AG09319 (cell line): ENCODE measurements around the gene TTI1.
"Not testable (repeated sequence)": the region's sequence is repeated elsewhere in the genome, so short reads cannot be mapped to it uniquely, and the experiment has no call there.

ENCODE experiments used
- DNase-seq: peaks from one replicate; pipeline ENCODE4 v3.0.0-alpha.2; 2010; ENCODE audit warnings: low read depth; ENCODE audit errors: extremely low read depth
- CTCF ChIP-seq: IDR thresholded peaks from 2 replicates; pipeline ENCODE4 v1.5.1; 2011; ENCODE audit warnings: low read depth, mild to moderate bottlenecking, inconsistent platforms, low read length, moderate library complexity

TTI1 gene

DNA sequence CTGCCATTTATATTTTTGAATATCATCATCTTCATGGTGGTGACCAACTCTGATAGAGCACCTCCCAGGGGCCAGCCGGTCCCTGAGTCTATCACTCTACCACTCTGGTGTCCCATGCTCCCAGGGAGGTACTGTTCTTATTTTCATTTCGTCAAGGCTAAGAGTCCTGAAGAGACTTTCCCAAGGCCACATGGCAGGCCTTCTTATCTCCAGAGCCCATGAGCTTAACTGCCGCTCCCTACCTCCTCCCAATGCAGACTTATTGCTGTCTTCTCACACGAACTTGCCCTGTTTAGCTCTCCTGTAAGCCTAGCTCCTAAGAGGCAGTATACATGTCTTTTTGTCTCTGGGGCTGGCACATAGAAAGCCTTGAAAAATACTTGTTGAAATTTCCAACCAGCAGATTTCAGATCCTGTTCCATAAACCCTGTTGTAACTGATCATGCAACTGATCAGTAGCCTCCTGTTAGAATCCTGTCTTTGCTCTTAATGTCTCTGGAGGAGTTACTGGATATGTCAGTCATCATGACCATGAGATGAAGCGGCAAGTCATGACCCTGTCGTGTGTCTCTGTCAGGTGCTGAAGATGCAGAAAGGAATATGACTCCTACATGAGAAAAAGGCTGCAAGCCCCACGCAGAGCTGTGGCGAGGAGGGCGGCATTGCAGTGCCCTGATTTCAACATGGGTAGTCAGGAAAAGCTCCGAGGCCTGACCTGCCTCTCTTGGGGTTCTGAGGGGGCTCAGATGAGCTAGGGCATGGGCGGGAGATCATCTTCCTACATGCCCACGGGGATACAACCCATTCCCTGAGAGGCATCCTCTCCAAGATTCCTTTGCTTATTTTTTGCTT is 60.0 kb downstream of the TTI1 start:
- no peak for TF ChIP-seq CTCF

DNA sequence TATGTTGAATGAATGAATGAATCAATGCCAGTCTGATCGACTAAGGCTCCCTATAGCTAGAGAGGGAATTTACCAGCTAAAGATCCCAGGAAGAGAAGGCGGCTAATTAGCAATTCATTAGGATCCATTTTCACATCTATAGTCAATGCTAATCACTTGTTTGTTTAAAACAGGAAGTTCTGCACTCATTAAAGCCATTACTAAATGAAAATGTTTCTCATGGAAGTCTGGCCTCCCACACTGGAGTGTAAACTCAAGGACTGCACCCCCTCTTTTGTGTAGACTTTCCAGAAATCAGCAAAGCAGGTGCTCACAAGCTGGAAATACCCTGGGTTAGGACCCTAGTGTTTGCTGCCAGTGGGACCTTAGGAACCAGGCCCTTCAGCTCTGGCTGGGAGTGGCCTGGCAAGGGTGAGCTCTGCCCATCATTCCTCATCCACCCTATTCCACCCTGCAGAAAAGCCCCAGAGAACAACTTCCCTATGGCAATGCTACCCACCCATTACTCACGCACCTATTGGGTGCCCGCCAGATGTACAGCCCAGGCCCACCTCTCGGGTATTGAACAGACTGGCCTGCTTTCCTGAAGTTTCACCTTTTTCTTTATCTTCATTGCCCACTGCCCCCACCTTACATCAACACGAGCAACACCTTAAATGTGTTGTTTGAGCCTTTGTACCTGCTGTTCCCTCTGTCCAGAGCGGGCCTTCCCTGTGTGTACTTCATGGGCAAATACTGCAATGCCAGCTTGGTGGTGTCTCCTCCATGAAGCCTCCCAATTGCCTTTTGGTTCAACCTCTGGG is 60.8 kb downstream of the TTI1 start:
- no peak for TF ChIP-seq CTCF
- DNase-seq = no peak

More for the DNA sequence above, 60.0 kb downstream of the TTI1 start:
- DNase-seq = no peak

- no peak for TF ChIP-seq CTCF
- DNase-seq = no peak
These were observed 61.6 kb downstream of the TTI1 start for GRCh38 chr20:37971561-37972127.

DNA sequence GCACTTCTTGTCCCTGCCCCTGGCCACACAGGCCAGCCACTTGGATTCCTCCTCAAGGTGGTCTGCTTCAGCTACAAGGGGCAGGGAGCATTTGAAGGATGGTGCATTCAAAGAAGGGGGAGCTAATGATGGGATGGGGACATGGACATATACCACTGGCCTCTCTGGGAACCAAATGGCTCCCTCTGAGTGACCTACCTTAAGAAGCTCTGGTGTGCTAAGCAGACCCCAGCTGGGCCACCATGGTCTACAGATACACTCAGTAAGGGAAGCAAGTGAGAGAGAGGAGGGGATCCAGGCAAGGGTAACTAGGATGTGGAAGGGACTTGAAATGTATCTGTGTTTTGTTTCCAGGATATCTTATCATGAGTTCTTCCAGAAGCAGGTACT is 62.4 kb downstream of the TTI1 start:
- no peak for TF ChIP-seq CTCF
- DNase-seq = no peak

DNA sequence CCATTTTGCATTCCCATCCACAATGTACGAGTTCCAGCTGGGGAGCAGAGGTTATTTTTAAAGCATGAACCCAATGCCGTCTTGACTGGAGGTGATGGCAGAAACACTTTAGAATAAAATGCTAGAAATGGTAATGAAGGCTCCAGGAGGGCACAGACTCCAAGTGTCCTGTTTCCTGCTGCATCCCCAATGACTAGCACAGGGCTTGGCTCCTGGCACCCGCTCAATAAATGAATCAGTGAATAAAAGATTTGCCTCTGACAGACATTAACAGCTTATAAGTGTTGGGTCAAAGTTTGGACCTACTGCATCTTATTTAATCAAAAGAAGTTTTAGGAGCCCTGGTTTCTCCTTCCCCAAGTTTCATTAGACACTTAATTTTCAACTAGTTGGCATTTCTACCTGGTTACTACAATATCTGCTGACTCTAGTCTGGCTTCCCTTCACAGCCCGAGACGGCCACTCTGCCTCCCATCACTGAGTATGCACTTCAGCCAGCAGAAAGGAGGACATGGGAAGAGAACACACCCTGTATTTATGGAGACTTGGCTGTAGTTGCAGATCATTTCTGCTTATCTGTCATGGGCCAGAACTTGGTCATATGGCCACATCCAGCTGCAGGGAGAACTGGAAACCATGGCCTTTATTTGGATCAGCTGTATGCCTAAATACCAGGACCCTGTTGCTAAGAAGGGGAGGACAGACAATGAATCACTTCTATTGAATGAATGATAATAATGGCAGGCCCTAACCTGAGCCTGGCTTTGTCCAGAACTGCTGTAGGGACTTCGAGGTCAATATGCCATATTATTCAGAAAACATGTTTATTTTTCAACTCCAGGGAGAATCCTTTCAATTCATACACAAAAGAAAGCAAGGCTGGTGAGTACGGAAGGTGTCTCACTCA is 63.1 kb downstream of the TTI1 start:
- DNase-seq = no peak
- no peak for TF ChIP-seq CTCF

GRCh38 chr20:37968841-37969401 is 64.3 kb downstream of the TTI1 start:
- DNase-seq = no peak

GRCh38 chr20:37963483-37963882 is 69.8 kb downstream of the TTI1 start:
- not testable (repeated sequence) for DNase-seq

More at GRCh38 chr20:37968841-37969401, 64.3 kb downstream of the TTI1 start:
- TF ChIP-seq CTCF = no peak
